DND-41 (cell line): Measurements from ENCODE around the gene SH3RF3.

Experiments used
- ATAC-seq: fragments of 200-7000 bp; cut with Tn5 transposase; 3 replicates; pipeline ENCODE4 v1.9.1; 2021; ENCODE audit warnings: low read depth; ENCODE audit not compliant: insufficient read depth
- DNase-seq: peaks from one replicate; pipeline ENCODE4 v3.0.0-alpha.2; 2020
- H2AFZ ChIP-seq: 2 replicates; pipeline ENCODE4 v1.6.0; 2012; ENCODE audit warnings: low read depth, low read length
- H3K27ac ChIP-seq: 2 replicates; pipeline ENCODE4 v1.5.1; 2012; ENCODE audit warnings: low read length, inconsistent platforms
- H3K27me3 ChIP-seq: fragments of 200-600 bp; sonication (generic); 2 replicates; pipeline ENCODE4 v1.6.0; 2012; ENCODE audit warnings: low read length, mild to moderate bottlenecking, inconsistent platforms; ENCODE audit not compliant: insufficient read depth, poor library complexity
- H3K36me3 ChIP-seq: 2 replicates; pipeline ENCODE4 v1.5.1; 2012; ENCODE audit warnings: low read length, inconsistent platforms; ENCODE audit not compliant: insufficient read depth
- H3K4me1 ChIP-seq: 2 replicates; pipeline ENCODE4 v1.5.1; 2012; ENCODE audit warnings: mild to moderate bottlenecking, low read length; ENCODE audit not compliant: insufficient read depth
- H3K4me2 ChIP-seq: 2 replicates; pipeline ENCODE4 v1.6.0; 2012; ENCODE audit warnings: mild to moderate bottlenecking, moderate library complexity, low read length, inconsistent platforms; ENCODE audit not compliant: insufficient read depth
- H3K4me3 ChIP-seq, 2 experiments: fragments of 200-600 bp in 1 of 2; shearing (Covaris generic) in 1 of 2; 2 replicates each; pipeline ENCODE4 v1.5.1; 2012 to 2016; ENCODE audit warnings: inconsistent platforms in 2 of 2, low read length in 2 of 2, mild to moderate bottlenecking in 2 of 2, low read depth in 1 of 2, moderate library complexity in 1 of 2
- H3K79me2 ChIP-seq: 2 replicates; pipeline ENCODE4 v1.6.0; 2012; ENCODE audit warnings: low read length, inconsistent platforms; ENCODE audit not compliant: insufficient read depth
- H3K9ac ChIP-seq: 2 replicates; pipeline ENCODE4 v1.6.0; 2012; ENCODE audit warnings: low read depth, mild to moderate bottlenecking, inconsistent platforms, low read length, moderate library complexity
- H3K9me3 ChIP-seq: 2 replicates; pipeline ENCODE4 v1.5.1; 2012; ENCODE audit warnings: low read length, moderate library complexity, mild to moderate bottlenecking, inconsistent platforms; ENCODE audit not compliant: insufficient read depth, severe bottlenecking
- H4K20me1 ChIP-seq: 2 replicates; pipeline ENCODE4 v1.6.0; 2012; ENCODE audit warnings: low read length; ENCODE audit not compliant: insufficient read depth
- CTCF ChIP-seq: IDR thresholded peaks from 2 replicates; pipeline ENCODE4 v1.5.1; 2012; ENCODE audit warnings: borderline replicate concordance, low read length, moderate library complexity, mild to moderate bottlenecking; ENCODE audit not compliant: poor library complexity, severe bottlenecking; ENCODE audit errors: extremely low read depth
- EZH2 ChIP-seq: IDR thresholded peaks from 3 replicates; pipeline ENCODE4 v1.6.1; 2012; ENCODE audit warnings: borderline replicate concordance, low read depth, mild to moderate bottlenecking, moderate library complexity, low read length, inconsistent platforms; ENCODE audit not compliant: severe bottlenecking

The SH3RF3 gene

DNA sequence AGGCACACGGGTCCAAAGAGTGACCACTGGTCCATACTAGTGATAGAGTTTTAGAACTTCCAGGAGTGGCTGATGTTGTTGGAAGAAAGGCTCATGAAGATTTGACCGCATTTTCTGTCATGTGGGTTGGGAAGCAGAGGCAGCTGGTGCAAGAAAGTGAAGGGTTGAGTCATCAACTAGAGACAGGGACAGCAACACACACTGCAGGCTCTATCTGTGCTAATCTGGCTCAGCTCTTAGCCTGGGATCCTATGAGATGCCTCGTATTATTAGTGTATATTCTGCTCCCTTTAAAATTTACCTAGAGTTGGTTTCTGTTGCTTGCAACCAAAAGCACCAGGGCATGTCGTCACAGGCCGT, 2.5 kb upstream of the SH3RF3 start:
- H3K36me3 ChIP-seq, result no peaks in the 10 kb centered on the region
- peaks cover 28% of the 10 kb centered on the region for H3K27me3 ChIP-seq
- no peak overlapping the region for H3K27ac ChIP-seq
- H3K9me3 ChIP-seq, result no peaks in the 10 kb centered on the region
- DNase-seq (peak; percentile 51), ATAC-seq (peak; percentile 46)
- TF ChIP-seq CTCF (no peak), EZH2 (no peak)
- H3K9ac ChIP-seq, result no peak overlapping the region
- no peaks in the 10 kb centered on the region for H3K79me2 ChIP-seq
- H3K4me3 ChIP-seq, result no peak overlapping the region
- no peak overlapping the region for H2AFZ ChIP-seq
- H4K20me1 ChIP-seq, result no peaks in the 10 kb centered on the region; the same call in none of the 2 replicates
- H3K4me1 ChIP-seq, result peaks cover 11% of the 10 kb centered on the region
- no peak overlapping the region for H3K4me2 ChIP-seq

DNA sequence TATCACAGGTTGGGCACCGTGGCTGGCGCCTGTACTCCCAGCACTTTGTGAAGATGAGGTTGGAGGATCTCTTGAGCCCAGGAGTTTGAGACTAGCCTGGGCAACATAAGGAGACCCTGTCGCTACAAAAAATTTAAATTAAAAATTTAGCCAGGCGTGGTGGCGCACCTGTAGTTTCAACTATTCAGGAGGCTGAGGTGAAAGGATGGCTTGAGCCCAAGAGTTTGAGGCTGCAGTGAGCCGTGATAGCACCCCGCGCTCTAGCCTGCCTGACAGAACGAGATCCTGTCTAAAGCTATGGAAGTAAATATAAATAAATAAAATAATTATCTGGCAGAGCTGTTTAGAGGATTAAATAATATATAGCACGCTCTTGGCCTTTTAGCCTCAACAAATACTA, 1.4 kb upstream of the SH3RF3 start:
- no peak overlapping the region for H2AFZ ChIP-seq
- H3K9ac ChIP-seq, result no peak overlapping the region
- H3K27ac ChIP-seq, result no peak overlapping the region
- no peaks in the 10 kb centered on the region for H3K9me3 ChIP-seq
- peaks cover 11% of the 10 kb centered on the region for H3K4me1 ChIP-seq
- H3K4me3 ChIP-seq, result no peak overlapping the region
- TF ChIP-seq EZH2 (no peak), CTCF (no peak)
- DNase-seq (no peak), ATAC-seq (no peak)
- H3K79me2 ChIP-seq, result no peaks in the 10 kb centered on the region
- H3K27me3 ChIP-seq, result peaks cover 35% of the 10 kb centered on the region
- H4K20me1 ChIP-seq, result no peaks in the 10 kb centered on the region; the same call in none of the 2 replicates
- peak overlapping the region; percentile 94 for H3K4me2 ChIP-seq
- no peaks in the 10 kb centered on the region for H3K36me3 ChIP-seq

DNA sequence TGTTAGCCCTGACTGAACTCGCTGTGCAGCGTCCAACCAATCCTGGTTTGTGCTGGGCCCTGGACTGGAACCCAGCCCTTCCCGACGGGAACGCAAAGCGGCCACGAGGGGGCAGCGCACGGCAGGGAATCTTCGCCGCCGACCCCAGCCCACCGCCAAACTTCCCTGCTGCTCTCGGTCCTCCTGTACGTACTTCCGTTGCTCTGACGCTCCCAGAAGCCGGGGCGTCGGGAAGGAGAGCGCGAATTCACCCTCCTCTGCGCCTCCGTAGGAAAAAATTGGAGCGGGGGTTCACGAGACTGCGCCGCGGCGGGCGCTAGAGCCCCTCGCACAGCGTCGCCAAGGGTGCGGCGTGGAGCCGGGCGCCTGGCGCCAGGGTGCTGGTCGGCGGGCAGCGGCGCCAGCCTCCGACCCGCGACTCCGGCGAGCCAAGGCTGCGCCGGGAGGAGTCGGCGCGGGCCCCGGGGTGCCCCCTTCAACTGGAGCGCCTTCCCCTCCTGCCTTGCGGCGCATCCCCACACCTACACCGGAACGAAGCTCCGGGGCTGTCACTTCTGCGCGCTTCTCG, 873 bp upstream of the SH3RF3 start:
- peaks cover 40% of the 10 kb centered on the region for H3K27me3 ChIP-seq

More for the DNA sequence above, 873 bp upstream of the SH3RF3 start:
- peaks cover 11% of the 10 kb centered on the region for H3K4me1 ChIP-seq
- peak overlapping the region; percentile 76 for H2AFZ ChIP-seq
- peak overlapping the region; percentile 58 for H3K9ac ChIP-seq
- no peaks in the 10 kb centered on the region for H3K36me3 ChIP-seq
- no peaks in the 10 kb centered on the region; the same call in none of the 2 replicates for H4K20me1 ChIP-seq
- ATAC-seq (peak; percentile 87), DNase-seq (peak; percentile 82)
- H3K9me3 ChIP-seq, result no peaks in the 10 kb centered on the region
- peak; percentile 98 for TF ChIP-seq CTCF
- no peak for TF ChIP-seq EZH2
- H3K27ac ChIP-seq, result no peak overlapping the region
- peak overlapping the region; percentile 94 for H3K4me2 ChIP-seq
- no peaks in the 10 kb centered on the region for H3K79me2 ChIP-seq
- H3K4me3 ChIP-seq, result peak overlapping the region; percentile 23 to 65; a peak in 3 of 4 replicates
